Mesendoderm (in vitro differentiated cells): Measurements from ENCODE around the gene ZFHX3.

Source experiments
- DNase-seq: peaks from one replicate; pipeline ENCODE4 v3.0.0; 2013
- H2AK5ac ChIP-seq: 2 replicates; pipeline ENCODE4 v1.6.1; 2013; ENCODE audit warnings: low read length, inconsistent platforms
- H2BK120ac ChIP-seq: 2 replicates; pipeline ENCODE4 v1.6.1; 2013; ENCODE audit warnings: low read depth, mild to moderate bottlenecking, low read length, moderate library complexity, mixed read lengths
- H2BK15ac ChIP-seq: replicated peaks from 2 replicates; pipeline ENCODE4 v1.6.1; 2013; ENCODE audit warnings: low read depth, mild to moderate bottlenecking, moderate library complexity
- H2BK5ac ChIP-seq: 2 replicates; pipeline ENCODE4 v1.6.1; 2013; ENCODE audit warnings: low read length, inconsistent platforms
- H3K18ac ChIP-seq: 2 replicates; pipeline ENCODE4 v1.6.1; 2013; ENCODE audit warnings: mild to moderate bottlenecking, low read length, mixed read lengths
- H3K23ac ChIP-seq: one replicate; pipeline ENCODE4 v1.6.1; 2013; ENCODE audit warnings: low read length
- H3K27ac ChIP-seq: 2 replicates; pipeline ENCODE4 v1.5.1; 2013; ENCODE audit warnings: low read depth, mild to moderate bottlenecking, inconsistent platforms, low read length, moderate library complexity
- H3K27me3 ChIP-seq: 2 replicates; pipeline ENCODE4 v1.6.1; 2013; ENCODE audit warnings: low read length, control low read depth, mild to moderate bottlenecking, inconsistent platforms; ENCODE audit not compliant: insufficient read depth, poor library complexity
- H3K36me3 ChIP-seq: 2 replicates; pipeline ENCODE4 v1.6.1; 2013; ENCODE audit warnings: low read length, inconsistent platforms; ENCODE audit not compliant: control insufficient read depth, insufficient read depth
- H3K4ac ChIP-seq: one replicate; pipeline ENCODE4 v1.6.1; 2013; ENCODE audit warnings: low read depth, mild to moderate bottlenecking, low read length, moderate library complexity
- H3K4me1 ChIP-seq: 2 replicates; pipeline ENCODE4 v1.6.1; 2013; ENCODE audit warnings: low read depth, low read length, inconsistent platforms; ENCODE audit not compliant: control insufficient read depth
- H3K4me2 ChIP-seq: 2 replicates; pipeline ENCODE4 v1.6.1; 2013; ENCODE audit warnings: low read length
- H3K4me3 ChIP-seq: 2 replicates; pipeline ENCODE4 v1.5.1; 2013; ENCODE audit warnings: mild to moderate bottlenecking, low read length
- H3K56ac ChIP-seq: one replicate; pipeline ENCODE4 v1.6.1; 2013; ENCODE audit warnings: low read length
- H3K79me1 ChIP-seq: 2 replicates; pipeline ENCODE4 v1.6.1; 2013; ENCODE audit warnings: low read length, inconsistent platforms
- H3K79me2 ChIP-seq: 2 replicates; pipeline ENCODE4 v1.6.1; 2013; ENCODE audit warnings: mild to moderate bottlenecking, low read length; ENCODE audit not compliant: control insufficient read depth, insufficient read depth
- H3K9ac ChIP-seq: 2 replicates; pipeline ENCODE4 v1.6.1; 2013; ENCODE audit warnings: low read length, inconsistent platforms
- H4K5ac ChIP-seq: one replicate; pipeline ENCODE4 v1.6.1; 2013; ENCODE audit warnings: low read length
- H4K8ac ChIP-seq: one replicate; pipeline ENCODE4 v1.6.1; 2013; ENCODE audit warnings: low read depth, mild to moderate bottlenecking, control low read depth, low read length, moderate library complexity
- WGBS: extraction: QIAGEN DNeasy Blood & Tissue Kit; methylation state at CpG from one replicate; pipeline ENCODE4 v1.1.7; 2013; ENCODE audit warnings: low lambda C conversion rate, missing lambda C conversion rate; ENCODE audit not compliant: insufficient coverage; ENCODE audit errors: extremely low coverage; 5-methylcytosine and 5-hydroxymethylcytosine counted together

ZFHX3 gene

GRCh38 chr16:72923757-72924156, 124.2 kb downstream of the ZFHX3 start:
- no peak overlapping the region for H2BK5ac ChIP-seq
- H2AK5ac ChIP-seq, result no peak overlapping the region
- H3K4ac ChIP-seq, result no peak overlapping the region
- H4K5ac ChIP-seq, result no peak overlapping the region
- H3K18ac ChIP-seq, result no peak overlapping the region
- H3K36me3 ChIP-seq, result no peaks in the 10 kb centered on the region
- H3K56ac ChIP-seq, result no peak overlapping the region
- no peak overlapping the region for H3K27ac ChIP-seq
- no peak for DNase-seq
- no peak overlapping the region for H4K8ac ChIP-seq
- no peaks in the 10 kb centered on the region for H3K79me2 ChIP-seq
- H3K9ac ChIP-seq, result no peak overlapping the region
- no CpG with 5 or more reads among the region's 11 CpGs for WGBS
- no peak overlapping the region for H2BK120ac ChIP-seq
- no peak overlapping the region for H3K4me2 ChIP-seq
- no peak overlapping the region for H3K23ac ChIP-seq
- no peak overlapping the region for H2BK15ac ChIP-seq
- H3K4me1 ChIP-seq, result no peaks in the 10 kb centered on the region
- H3K4me3 ChIP-seq, result no peak overlapping the region
- H3K79me1 ChIP-seq, result no peaks in the 10 kb centered on the region
- H3K27me3 ChIP-seq, result no peaks in the 10 kb centered on the region

GRCh38 chr16:72922714-72923113, 125.2 kb downstream of the ZFHX3 start:
- Histone ChIP-seq H4K8ac (no peak overlapping the region), H2BK5ac (no peak overlapping the region), H3K4me2 (no peak overlapping the region), H2AK5ac (no peak overlapping the region), H2BK15ac (no peak overlapping the region), H3K4ac (no peak overlapping the region), H3K27me3 (no peaks in the 10 kb centered on the region), H3K9ac (no peak overlapping the region), H3K27ac (no peak overlapping the region), H3K18ac (no peak overlapping the region), H3K4me1 (no peaks in the 10 kb centered on the region), H3K79me2 (no peaks in the 10 kb centered on the region), H3K79me1 (no peaks in the 10 kb centered on the region), H2BK120ac (no peak overlapping the region), H3K4me3 (no peak overlapping the region), H4K5ac (no peak overlapping the region), H3K23ac (no peak overlapping the region), H3K56ac (no peak overlapping the region), H3K36me3 (no peaks in the 10 kb centered on the region)
- WGBS, result no CpG with 5 or more reads among the region's 3 CpGs
- DNase-seq, result no peak

- H3K79me2 ChIP-seq, result no peaks in the 10 kb centered on the region
- no peak overlapping the region for H3K56ac ChIP-seq
- no peak overlapping the region for H4K8ac ChIP-seq
- no peak overlapping the region for H3K23ac ChIP-seq
- H2BK15ac ChIP-seq, result no peak overlapping the region
- no peak overlapping the region for H3K18ac ChIP-seq
- H3K4me2 ChIP-seq, result no peak overlapping the region
- no peak for DNase-seq
- no peak overlapping the region for H3K4me3 ChIP-seq
- H4K5ac ChIP-seq, result no peak overlapping the region
- H3K36me3 ChIP-seq, result no peaks in the 10 kb centered on the region
- no peaks in the 10 kb centered on the region for H3K27me3 ChIP-seq
- H3K27ac ChIP-seq, result no peak overlapping the region
- no CpG with 5 or more reads among the region's 15 CpGs for WGBS
- H2AK5ac ChIP-seq, result no peak overlapping the region
- no peaks in the 10 kb centered on the region for H3K4me1 ChIP-seq
- no peak overlapping the region for H2BK120ac ChIP-seq
- no peak overlapping the region for H3K4ac ChIP-seq
- no peak overlapping the region for H3K9ac ChIP-seq
- no peak overlapping the region for H2BK5ac ChIP-seq
- no peaks in the 10 kb centered on the region for H3K79me1 ChIP-seq
Observed at GRCh38 chr16:72921620-72922019, 126.3 kb downstream of the ZFHX3 start.

- no peaks in the 10 kb centered on the region for H3K27me3 ChIP-seq
- DNase-seq, result no peak
- no peak overlapping the region for H2BK5ac ChIP-seq
- no peak overlapping the region for H4K8ac ChIP-seq
- no peak overlapping the region for H3K4me2 ChIP-seq
- no peak overlapping the region for H2BK15ac ChIP-seq
- H3K18ac ChIP-seq, result no peak overlapping the region
- H3K4me1 ChIP-seq, result no peaks in the 10 kb centered on the region
- H3K36me3 ChIP-seq, result no peaks in the 10 kb centered on the region
- no peak overlapping the region for H3K56ac ChIP-seq
- no peak overlapping the region for H3K4ac ChIP-seq
- H3K79me2 ChIP-seq, result no peaks in the 10 kb centered on the region
- no peak overlapping the region for H2AK5ac ChIP-seq
- WGBS, result no CpG with 5 or more reads among the region's 13 CpGs
- no peak overlapping the region for H3K9ac ChIP-seq
- no peak overlapping the region for H3K4me3 ChIP-seq
- no peak overlapping the region for H4K5ac ChIP-seq
- H3K79me1 ChIP-seq, result no peaks in the 10 kb centered on the region
- no peak overlapping the region for H2BK120ac ChIP-seq
- no peak overlapping the region for H3K23ac ChIP-seq
- no peak overlapping the region for H3K27ac ChIP-seq
Observed at GRCh38 chr16:72921106-72921505, 126.8 kb downstream of the ZFHX3 start.

GRCh38 chr16:72917051-72917450, 130.9 kb downstream of the ZFHX3 start:
- no peak for DNase-seq
- H4K5ac ChIP-seq, result no peak overlapping the region
- H2BK120ac ChIP-seq, result no peak overlapping the region
- WGBS, result no CpG with 5 or more reads among the region's 7 CpGs
- H3K27ac ChIP-seq, result no peak overlapping the region
- no peak overlapping the region for H2BK5ac ChIP-seq
- no peaks in the 10 kb centered on the region for H3K36me3 ChIP-seq
- H3K4me1 ChIP-seq, result no peaks in the 10 kb centered on the region
- H2BK15ac ChIP-seq, result no peak overlapping the region
- H3K79me1 ChIP-seq, result no peaks in the 10 kb centered on the region
- no peak overlapping the region for H3K4ac ChIP-seq
- H3K27me3 ChIP-seq, result no peaks in the 10 kb centered on the region
- H4K8ac ChIP-seq, result no peak overlapping the region
- no peak overlapping the region for H3K4me3 ChIP-seq
- no peaks in the 10 kb centered on the region for H3K79me2 ChIP-seq
- H3K4me2 ChIP-seq, result no peak overlapping the region
- H2AK5ac ChIP-seq, result no peak overlapping the region
- H3K56ac ChIP-seq, result no peak overlapping the region
- H3K18ac ChIP-seq, result no peak overlapping the region
- no peak overlapping the region for H3K23ac ChIP-seq
- no peak overlapping the region for H3K9ac ChIP-seq

DNA sequence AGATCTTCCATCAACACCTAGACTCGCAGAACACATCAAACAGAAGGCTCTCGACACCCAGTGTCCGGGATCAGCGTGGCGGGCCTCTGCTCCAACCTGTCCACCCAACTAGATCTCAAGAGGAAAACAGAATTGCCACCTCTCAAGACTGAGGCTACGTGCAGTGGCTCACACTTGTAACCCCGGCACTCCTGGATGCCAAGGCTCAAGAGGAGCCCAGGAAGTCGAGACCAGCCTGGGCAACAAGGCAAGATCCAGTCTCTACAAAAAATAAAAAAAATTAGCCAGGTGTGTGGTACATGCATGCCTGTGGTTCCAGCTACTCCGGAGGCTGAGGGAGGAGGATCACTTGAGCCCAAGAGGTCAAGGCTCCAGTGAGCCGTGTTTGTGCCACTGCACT, 132.6 kb downstream of the ZFHX3 start:
- DNase-seq, result no peak
- H3K79me2 ChIP-seq, result no peaks in the 10 kb centered on the region
- no peak overlapping the region for H3K18ac ChIP-seq
- no peak overlapping the region for H3K27ac ChIP-seq
- H4K5ac ChIP-seq, result no peak overlapping the region
- no peak overlapping the region for H2BK5ac ChIP-seq
- no peak overlapping the region for H3K4me2 ChIP-seq
- H3K4ac ChIP-seq, result no peak overlapping the region
- no peaks in the 10 kb centered on the region for H3K4me1 ChIP-seq
- H3K36me3 ChIP-seq, result no peaks in the 10 kb centered on the region
- no peak overlapping the region for H3K9ac ChIP-seq
- no peak overlapping the region for H3K56ac ChIP-seq
- no peak overlapping the region for H4K8ac ChIP-seq
- no peaks in the 10 kb centered on the region for H3K79me1 ChIP-seq
- H2BK15ac ChIP-seq, result no peak overlapping the region
- no peak overlapping the region for H2BK120ac ChIP-seq
- no peak overlapping the region for H2AK5ac ChIP-seq
- no CpG with 5 or more reads among the region's 10 CpGs for WGBS
- no peak overlapping the region for H3K23ac ChIP-seq
- no peaks in the 10 kb centered on the region for H3K27me3 ChIP-seq
- H3K4me3 ChIP-seq, result no peak overlapping the region
